Raji (cell line): ENCODE data around the gene CD300A.

Experiments
- POLR2A ChIP-seq: IDR thresholded peaks from 2 replicates; pipeline ENCODE4 v1.6.1; 2011; ENCODE audit warnings: low read depth, low read length, control low read depth; ENCODE audit not compliant: insufficient read depth

The CD300A gene

DNA sequence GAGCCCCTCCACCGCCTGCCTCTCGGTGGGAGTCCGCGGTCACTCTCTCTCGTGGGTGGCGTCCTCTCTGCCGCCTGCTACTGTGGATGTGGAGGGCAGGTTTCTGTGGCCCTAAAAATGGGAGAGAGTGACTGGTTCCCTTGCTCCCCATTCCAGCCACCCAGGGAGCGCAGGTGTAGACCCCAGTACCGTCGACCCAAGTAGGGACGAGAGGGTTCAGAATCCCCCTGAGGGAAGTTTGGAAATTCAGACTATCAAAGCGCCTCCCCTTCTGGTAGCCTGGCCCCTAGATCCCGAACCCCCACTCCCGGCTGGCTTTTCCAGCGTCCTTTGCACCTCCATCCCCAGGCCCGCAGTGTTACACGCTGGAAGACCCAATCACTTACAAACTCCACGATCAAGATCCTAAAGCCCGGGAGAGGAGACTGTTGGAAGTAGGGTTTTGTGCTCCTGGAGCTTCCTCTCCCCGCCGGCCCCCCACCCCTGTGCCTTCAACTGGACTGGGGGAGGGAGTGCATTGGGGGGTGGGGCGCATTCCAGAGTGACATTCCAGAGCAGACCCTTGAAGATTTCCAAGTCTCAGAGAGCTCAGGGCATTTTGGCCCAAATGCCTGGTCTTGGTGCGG is 33.6 kb upstream of the CD300A start:
- TF ChIP-seq POLR2A, result no peak

DNA sequence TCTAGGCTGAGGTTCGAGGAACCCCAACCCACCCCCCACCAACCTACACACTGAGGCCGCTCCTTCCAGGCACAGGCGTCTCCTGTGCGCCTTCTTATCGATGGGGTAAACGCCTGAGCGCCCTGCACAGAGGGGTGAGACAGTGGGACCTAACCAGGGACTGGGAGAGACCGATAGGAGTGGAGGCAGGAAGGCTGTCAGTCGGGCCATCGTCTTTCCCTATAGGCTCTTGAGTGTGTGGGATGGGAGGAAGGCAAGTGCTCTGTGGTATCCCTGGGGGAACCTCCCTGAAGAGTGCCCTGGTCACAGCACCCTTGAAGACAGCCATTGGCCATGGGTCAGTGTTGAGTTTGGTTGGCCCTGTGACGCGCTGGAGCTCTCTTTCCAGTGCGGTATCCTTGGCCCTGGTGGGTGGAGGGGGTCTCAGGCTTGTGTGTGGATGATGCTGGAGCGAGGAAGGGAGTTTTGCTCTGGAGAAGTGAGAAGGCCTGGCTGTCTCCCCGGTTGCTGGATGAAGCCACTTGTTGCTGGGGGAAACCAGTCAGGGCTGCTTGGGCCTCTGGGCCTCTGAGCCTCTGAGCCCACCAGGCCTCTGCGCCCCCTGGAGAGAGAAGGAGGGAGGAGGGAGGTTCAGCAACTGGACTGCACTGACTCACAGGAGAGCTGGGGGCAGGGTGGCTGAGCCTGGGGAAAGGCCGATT is 32.9 kb upstream of the CD300A start:
- TF ChIP-seq POLR2A, result no peak

GRCh38 chr17:74435775-74436359 is 30.6 kb upstream of the CD300A start:
- no peak for TF ChIP-seq POLR2A

- TF ChIP-seq POLR2A, result no peak
Measured at GRCh38 chr17:74437702-74438101, 28.7 kb upstream of the CD300A start.

DNA sequence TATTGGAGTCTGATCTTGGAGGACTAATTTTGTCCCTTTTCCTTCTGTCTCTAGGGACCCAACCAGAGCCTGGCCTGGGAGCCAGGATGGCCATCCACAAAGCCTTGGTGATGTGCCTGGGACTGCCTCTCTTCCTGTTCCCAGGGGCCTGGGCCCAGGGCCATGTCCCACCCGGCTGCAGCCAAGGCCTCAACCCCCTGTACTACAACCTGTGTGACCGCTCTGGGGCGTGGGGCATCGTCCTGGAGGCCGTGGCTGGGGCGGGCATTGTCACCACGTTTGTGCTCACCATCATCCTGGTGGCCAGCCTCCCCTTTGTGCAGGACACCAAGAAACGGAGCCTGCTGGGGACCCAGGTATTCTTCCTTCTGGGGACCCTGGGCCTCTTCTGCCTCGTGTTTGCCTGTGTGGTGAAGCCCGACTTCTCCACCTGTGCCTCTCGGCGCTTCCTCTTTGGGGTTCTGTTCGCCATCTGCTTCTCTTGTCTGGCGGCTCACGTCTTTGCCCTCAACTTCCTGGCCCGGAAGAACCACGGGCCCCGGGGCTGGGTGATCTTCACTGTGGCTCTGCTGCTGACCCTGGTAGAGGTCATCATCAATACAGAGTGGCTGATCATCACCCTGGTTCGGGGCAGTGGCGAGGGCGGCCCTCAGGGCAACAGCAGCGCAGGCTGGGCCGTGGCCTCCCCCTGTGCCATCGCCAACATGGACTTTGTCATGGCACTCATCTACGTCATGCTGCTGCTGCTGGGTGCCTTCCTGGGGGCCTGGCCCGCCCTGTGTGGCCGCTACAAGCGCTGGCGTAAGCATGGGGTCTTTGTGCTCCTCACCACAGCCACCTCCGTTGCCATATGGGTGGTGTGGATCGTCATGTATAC is 26.5 kb upstream of the CD300A start:
- no peak for TF ChIP-seq POLR2A

- TF ChIP-seq POLR2A, result no peak
Measured at GRCh38 chr17:74441537-74441936, 24.9 kb upstream of the CD300A start.

DNA sequence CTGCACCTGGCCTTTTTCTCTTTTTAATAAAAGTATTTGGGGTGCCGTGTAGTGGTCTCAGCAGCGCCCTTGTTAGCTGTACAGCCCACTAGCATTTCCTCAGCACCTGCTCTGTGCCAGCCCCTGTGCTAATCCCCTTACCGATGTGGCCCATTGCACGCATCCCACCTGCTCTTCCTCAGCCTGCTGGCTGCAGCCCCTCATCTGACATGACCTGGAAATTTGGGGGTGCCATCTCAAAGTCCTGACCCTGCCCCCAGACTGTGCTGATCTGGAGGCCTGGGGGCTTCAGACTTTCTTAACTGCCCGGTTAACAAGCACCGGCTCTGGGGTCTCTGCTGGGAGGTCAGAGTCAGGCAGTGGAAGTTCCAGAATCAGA is 24.2 kb upstream of the CD300A start:
- no peak for TF ChIP-seq POLR2A

DNA sequence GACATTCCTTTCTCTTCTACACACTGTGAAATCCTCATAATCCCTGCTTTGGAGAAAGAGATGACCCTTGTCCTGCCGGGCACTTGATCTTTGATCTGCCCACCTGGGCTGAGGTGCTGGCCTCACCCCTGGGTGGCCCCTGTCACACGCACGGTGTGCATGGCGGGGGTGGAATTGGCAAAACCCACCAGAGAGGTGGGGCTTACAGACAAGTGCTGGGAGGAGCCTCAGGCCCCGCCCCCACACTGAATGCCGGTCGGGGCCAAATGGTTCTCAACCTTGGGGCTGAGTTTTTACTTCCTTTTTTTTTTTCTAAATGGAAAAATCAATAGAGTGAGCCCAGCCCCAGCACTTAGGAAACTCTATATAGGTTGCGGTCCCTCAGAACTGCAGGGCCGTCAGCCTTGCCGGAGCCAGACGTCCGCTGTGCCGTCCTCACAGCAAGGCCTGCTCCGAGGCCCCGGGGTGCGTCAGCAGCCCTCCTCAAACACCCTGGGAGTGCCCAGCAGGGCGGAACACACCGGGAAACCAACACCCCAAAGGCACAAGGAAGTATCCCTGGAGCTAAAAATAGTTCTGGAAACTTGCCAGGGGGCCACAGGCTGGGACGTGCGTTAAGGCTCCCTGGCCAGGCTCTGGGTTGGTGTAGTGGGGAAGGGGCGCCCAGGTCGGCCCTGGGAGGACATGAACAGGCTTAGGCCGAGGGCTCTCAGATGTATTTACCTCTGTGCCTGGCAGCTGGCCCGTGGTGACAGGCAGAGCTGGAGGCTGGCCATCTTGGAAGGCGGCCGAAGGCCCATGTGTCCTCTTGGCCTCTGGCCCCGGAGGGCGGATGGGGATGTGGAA is 23.5 kb upstream of the CD300A start:
- no peak for TF ChIP-seq POLR2A

GRCh38 chr17:74443516-74444296 is 22.7 kb upstream of the CD300A start:
- no peak for TF ChIP-seq POLR2A

GRCh38 chr17:74444406-74444805 is 22.0 kb upstream of the CD300A start:
- TF ChIP-seq POLR2A, result no peak

DNA sequence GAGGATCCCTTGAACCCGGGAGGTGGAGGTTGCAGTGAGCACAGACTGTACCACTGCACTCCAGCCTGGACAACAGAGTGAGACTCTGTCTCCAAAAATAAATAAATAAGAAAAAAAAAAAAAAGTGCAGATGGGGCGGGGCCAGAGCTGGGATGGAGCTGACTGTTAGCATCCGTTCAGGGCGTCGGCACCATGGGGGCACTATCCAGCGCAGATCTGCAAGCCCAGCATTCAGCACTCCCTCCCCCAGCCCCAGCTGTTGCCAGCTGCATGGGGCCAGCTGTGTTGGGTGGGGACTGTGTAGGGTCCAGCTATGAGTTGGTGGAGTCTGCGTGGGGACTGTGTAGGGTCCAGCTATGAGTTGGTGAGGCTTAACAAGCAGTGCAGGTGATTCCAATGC is 21.3 kb upstream of the CD300A start:
- no peak for TF ChIP-seq POLR2A

DNA sequence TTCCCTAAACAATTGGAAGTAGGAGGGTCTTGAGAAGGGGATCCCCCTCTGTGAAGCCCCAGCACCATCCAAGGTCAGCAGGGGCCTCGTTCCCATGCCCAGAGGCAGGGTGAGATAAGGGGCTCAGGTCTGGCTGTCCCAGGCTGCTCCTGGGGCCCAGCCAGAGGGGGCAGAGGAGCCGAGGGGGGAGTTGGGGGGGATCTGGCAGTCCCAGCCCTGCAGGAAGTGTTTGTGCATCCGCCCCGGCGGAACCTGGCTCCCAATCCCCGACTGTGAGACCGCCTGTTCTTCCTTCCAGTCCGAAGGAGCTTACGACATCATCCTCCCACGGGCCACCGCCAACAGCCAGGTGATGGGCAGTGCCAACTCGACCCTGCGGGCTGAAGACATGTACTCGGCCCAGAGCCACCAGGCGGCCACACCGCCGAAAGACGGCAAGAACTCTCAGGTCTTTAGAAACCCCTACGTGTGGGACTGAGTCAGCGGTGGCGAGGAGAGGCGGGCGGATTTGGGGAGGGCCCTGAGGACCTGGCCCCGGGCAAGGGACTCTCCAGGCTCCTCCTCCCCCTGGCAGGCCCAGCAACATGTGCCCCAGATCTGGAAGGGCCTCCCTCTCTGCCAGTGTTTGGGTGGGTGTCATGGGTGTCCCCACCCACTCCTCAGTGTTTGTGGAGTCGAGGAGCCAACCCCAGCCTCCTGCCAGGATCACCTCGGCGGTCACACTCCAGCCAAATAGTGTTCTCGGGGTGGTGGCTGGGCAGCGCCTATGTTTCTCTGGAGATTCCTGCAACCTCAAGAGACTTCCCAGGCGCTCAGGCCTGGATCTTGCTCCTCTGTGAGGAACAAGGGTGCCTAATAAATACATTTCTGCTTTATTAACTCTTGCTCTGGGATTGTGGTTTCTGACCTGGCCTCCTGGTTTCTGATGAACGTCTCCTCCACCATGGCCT is 19.6 kb upstream of the CD300A start:
- TF ChIP-seq POLR2A, result no peak

- TF ChIP-seq POLR2A, result no peak
Measured at GRCh38 chr17:74447628-74448159, 18.7 kb upstream of the CD300A start.
